ENCODE data around the gene TSPAN17.

The TSPAN17 gene

GRCh38 chr5:176687881-176688280, 40.6 kb downstream of the TSPAN17 start:
- Histone ChIP-seq H4K8ac (ENCODE audit: low read depth, low read length) (no peak overlapping the region), H3K9me3 (ENCODE audit: insufficient read depth, low read depth, low read length) (peaks cover 3% of the 10 kb centered on the region), H2AK5ac (ENCODE audit: low read length) (no peak overlapping the region), H3K4ac (ENCODE audit: low read depth, low read length) (no peak overlapping the region), H3K79me2 (ENCODE audit: control insufficient read depth, insufficient read depth, low read length, poor library complexity) (no peaks in the 10 kb centered on the region), H3K4me3 (ENCODE audit: low read depth, low read length) (no peak overlapping the region), H3K36me3 (ENCODE audit: control insufficient read depth in 1 of 2, insufficient read depth in 2 of 2, low read length in 2 of 2) (no peaks in the 10 kb centered on the region), H3K9ac (ENCODE audit: low read length) (no peak overlapping the region), H2BK12ac (ENCODE audit: low read length) (no peak overlapping the region), H3K18ac (ENCODE audit: low read length) (no peak overlapping the region), H3K27me3 (ENCODE audit: insufficient read depth, low read length) (no peaks in the 10 kb centered on the region), H4K91ac (ENCODE audit: low read depth, low read length) (no peak overlapping the region), H3K23ac (ENCODE audit: low read length) (no peak overlapping the region), H3K14ac (ENCODE audit: low read length) (no peak overlapping the region), H2BK5ac (ENCODE audit: low read depth, low read length, poor library complexity) (no peak overlapping the region), H2BK120ac (ENCODE audit: insufficient read depth, low read length, poor library complexity) (no peak overlapping the region), H3K4me1 (ENCODE audit: control insufficient read depth in 1 of 2, insufficient read depth in 2 of 2, low read length in 2 of 2) (no peaks in the 10 kb centered on the region), H4K12ac (ENCODE audit: low read depth, low read length) (no peak overlapping the region), H3K4me2 (ENCODE audit: low read length) (no peak overlapping the region), H3K79me1 (ENCODE audit: low read length) (no peaks in the 10 kb centered on the region), H3K27ac (ENCODE audit: low read depth, low read length) (no peak overlapping the region), H2AFZ (ENCODE audit: insufficient read depth, low read length, poor library complexity) (no peak overlapping the region)
- no CpG with 5 or more reads among the region's 5 CpGs for WGBS (ENCODE audit: extremely low coverage, insufficient coverage, insufficient read length)
- no peak for DNase-seq

DNA sequence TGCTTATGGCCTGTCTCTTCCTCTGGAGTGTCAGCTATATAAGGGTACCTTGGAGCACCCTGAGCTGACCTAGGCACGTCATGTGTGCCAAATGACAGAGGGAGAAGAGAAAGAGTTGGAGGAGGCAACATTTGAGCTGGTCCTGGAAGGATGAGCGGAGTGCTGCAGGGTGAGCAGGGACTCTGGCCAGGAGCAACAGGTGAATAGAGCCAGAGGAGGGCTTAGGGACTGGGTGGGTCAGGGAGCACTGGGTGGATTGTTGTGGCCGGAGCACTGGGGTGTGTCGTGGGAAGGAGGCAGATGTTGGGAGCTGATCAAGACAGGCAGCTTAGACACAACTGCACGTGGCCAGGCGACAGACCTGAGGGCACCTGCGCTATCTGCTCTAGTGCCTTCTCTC, 43.6 kb downstream of the TSPAN17 start:
- Histone ChIP-seq H3K79me2 (ENCODE audit: control insufficient read depth, insufficient read depth, low read length, poor library complexity) (no peaks in the 10 kb centered on the region), H3K23ac (ENCODE audit: low read length) (no peak overlapping the region), H2BK120ac (ENCODE audit: insufficient read depth, low read length, poor library complexity) (no peak overlapping the region), H3K4ac (ENCODE audit: low read depth, low read length) (no peak overlapping the region), H4K91ac (ENCODE audit: low read depth, low read length) (no peak overlapping the region), H3K9me3 (ENCODE audit: insufficient read depth, low read depth, low read length) (peaks cover 3% of the 10 kb centered on the region), H2AFZ (ENCODE audit: insufficient read depth, low read length, poor library complexity) (no peak overlapping the region), H3K4me1 (ENCODE audit: control insufficient read depth in 1 of 2, insufficient read depth in 2 of 2, low read length in 2 of 2) (no peaks in the 10 kb centered on the region), H2AK5ac (ENCODE audit: low read length) (no peak overlapping the region), H4K12ac (ENCODE audit: low read depth, low read length) (no peak overlapping the region), H3K9ac (ENCODE audit: low read length) (no peak overlapping the region), H3K14ac (ENCODE audit: low read length) (no peak overlapping the region), H3K18ac (ENCODE audit: low read length) (no peak overlapping the region), H3K4me2 (ENCODE audit: low read length) (no peak overlapping the region), H3K4me3 (ENCODE audit: low read depth, low read length) (no peak overlapping the region), H3K27me3 (ENCODE audit: insufficient read depth, low read length) (no peaks in the 10 kb centered on the region), H4K8ac (ENCODE audit: low read depth, low read length) (no peak overlapping the region), H3K36me3 (ENCODE audit: control insufficient read depth in 1 of 2, insufficient read depth in 2 of 2, low read length in 2 of 2) (no peaks in the 10 kb centered on the region), H3K79me1 (ENCODE audit: low read length) (no peaks in the 10 kb centered on the region), H2BK5ac (ENCODE audit: low read depth, low read length, poor library complexity) (no peak overlapping the region), H3K27ac (ENCODE audit: low read depth, low read length) (no peak overlapping the region), H2BK12ac (ENCODE audit: low read length) (no peak overlapping the region)
- DNase-seq = no peak
- no CpG with 5 or more reads among the region's 7 CpGs for WGBS (ENCODE audit: extremely low coverage, insufficient coverage, insufficient read length)

DNA sequence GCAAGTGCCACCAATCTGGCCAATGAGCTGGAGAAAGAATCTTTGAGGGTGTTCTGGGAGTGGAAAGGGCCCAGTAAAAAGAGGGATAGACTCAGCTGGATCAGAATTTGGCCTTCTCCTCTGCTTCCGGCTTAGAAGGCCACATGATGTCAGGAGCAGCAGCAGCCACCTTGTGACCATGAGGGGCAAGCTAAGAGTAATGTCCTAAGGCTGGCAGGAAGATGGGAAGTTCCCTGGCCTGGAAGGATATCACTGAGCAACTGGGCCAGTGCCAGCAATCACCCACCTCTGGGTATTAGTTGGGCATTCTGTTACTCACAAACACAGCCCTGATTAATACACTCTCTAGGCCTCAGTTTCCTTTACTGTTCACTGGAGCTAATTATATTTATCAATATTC, 44.2 kb downstream of the TSPAN17 start:
- DNase-seq = no peak
- WGBS (ENCODE audit: extremely low coverage, insufficient coverage, insufficient read length) = no CpG with 5 or more reads among the region's 1 CpG

DNA sequence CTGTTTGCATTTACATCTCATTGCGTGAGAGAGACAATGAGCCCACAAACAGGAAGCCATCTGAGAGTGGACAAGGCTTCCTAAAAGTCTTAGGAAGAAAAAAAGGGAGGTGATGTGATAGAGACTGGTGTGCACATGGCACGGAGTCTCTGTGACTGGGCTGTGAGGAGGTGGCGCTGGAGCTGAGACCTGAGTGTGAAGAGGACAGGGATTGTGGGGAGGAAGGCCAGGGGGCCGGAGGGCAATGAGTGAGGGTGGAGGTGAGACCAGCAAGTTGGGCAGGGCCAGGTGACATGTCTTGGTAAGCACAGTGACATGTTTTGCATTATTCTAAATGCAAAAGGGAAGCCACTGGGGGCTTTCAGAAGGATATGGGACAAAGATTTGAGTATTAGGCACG, 45.0 kb downstream of the TSPAN17 start:
- no peak overlapping the region for H3K14ac ChIP-seq (ENCODE audit: low read length)
- no peak overlapping the region for H2BK5ac ChIP-seq (ENCODE audit: low read depth, low read length, poor library complexity)
- no peak overlapping the region for H3K23ac ChIP-seq (ENCODE audit: low read length)
- peaks cover 3% of the 10 kb centered on the region for H3K9me3 ChIP-seq (ENCODE audit: insufficient read depth, low read depth, low read length)
- no peak overlapping the region for H4K91ac ChIP-seq (ENCODE audit: low read depth, low read length)
- no peak overlapping the region for H3K18ac ChIP-seq (ENCODE audit: low read length)
- H3K9ac ChIP-seq (ENCODE audit: low read length) = no peak overlapping the region
- H2BK120ac ChIP-seq (ENCODE audit: insufficient read depth, low read length, poor library complexity) = no peak overlapping the region
- no peak overlapping the region for H4K12ac ChIP-seq (ENCODE audit: low read depth, low read length)
- no peaks in the 10 kb centered on the region for H3K27me3 ChIP-seq (ENCODE audit: insufficient read depth, low read length)
- H3K36me3 ChIP-seq (ENCODE audit: control insufficient read depth in 1 of 2, insufficient read depth in 2 of 2, low read length in 2 of 2) = no peaks in the 10 kb centered on the region
- H2BK12ac ChIP-seq (ENCODE audit: low read length) = no peak overlapping the region
- H2AFZ ChIP-seq (ENCODE audit: insufficient read depth, low read length, poor library complexity) = no peak overlapping the region
- H3K4me2 ChIP-seq (ENCODE audit: low read length) = no peak overlapping the region
- no peak for DNase-seq
- no peak overlapping the region for H3K4ac ChIP-seq (ENCODE audit: low read depth, low read length)
- H3K4me1 ChIP-seq (ENCODE audit: control insufficient read depth in 1 of 2, insufficient read depth in 2 of 2, low read length in 2 of 2) = no peaks in the 10 kb centered on the region
- H2AK5ac ChIP-seq (ENCODE audit: low read length) = no peak overlapping the region
- no peaks in the 10 kb centered on the region for H3K79me2 ChIP-seq (ENCODE audit: control insufficient read depth, insufficient read depth, low read length, poor library complexity)
- no peak overlapping the region for H3K27ac ChIP-seq (ENCODE audit: low read depth, low read length)
- no peak overlapping the region for H3K4me3 ChIP-seq (ENCODE audit: low read depth, low read length)
- no peaks in the 10 kb centered on the region for H3K79me1 ChIP-seq (ENCODE audit: low read length)
- no CpG with 5 or more reads among the region's 5 CpGs for WGBS (ENCODE audit: extremely low coverage, insufficient coverage, insufficient read length)
- H4K8ac ChIP-seq (ENCODE audit: low read depth, low read length) = no peak overlapping the region

More for the DNA sequence above, 44.2 kb downstream of the TSPAN17 start:
- no peaks in the 10 kb centered on the region for H3K27me3 ChIP-seq (ENCODE audit: insufficient read depth, low read length)
- no peak overlapping the region for H4K12ac ChIP-seq (ENCODE audit: low read depth, low read length)
- no peaks in the 10 kb centered on the region for H3K4me1 ChIP-seq (ENCODE audit: control insufficient read depth in 1 of 2, insufficient read depth in 2 of 2, low read length in 2 of 2)
- peaks cover 3% of the 10 kb centered on the region for H3K9me3 ChIP-seq (ENCODE audit: insufficient read depth, low read depth, low read length)
- H3K23ac ChIP-seq (ENCODE audit: low read length) = no peak overlapping the region
- no peak overlapping the region for H3K4me3 ChIP-seq (ENCODE audit: low read depth, low read length)
- no peak overlapping the region for H4K8ac ChIP-seq (ENCODE audit: low read depth, low read length)
- no peak overlapping the region for H4K91ac ChIP-seq (ENCODE audit: low read depth, low read length)
- H2AK5ac ChIP-seq (ENCODE audit: low read length) = no peak overlapping the region
- H3K18ac ChIP-seq (ENCODE audit: low read length) = no peak overlapping the region
- no peak overlapping the region for H3K14ac ChIP-seq (ENCODE audit: low read length)
- no peak overlapping the region for H2BK12ac ChIP-seq (ENCODE audit: low read length)
- no peak overlapping the region for H3K4me2 ChIP-seq (ENCODE audit: low read length)
- no peaks in the 10 kb centered on the region for H3K79me2 ChIP-seq (ENCODE audit: control insufficient read depth, insufficient read depth, low read length, poor library complexity)
- no peak overlapping the region for H2BK120ac ChIP-seq (ENCODE audit: insufficient read depth, low read length, poor library complexity)
- no peak overlapping the region for H3K27ac ChIP-seq (ENCODE audit: low read depth, low read length)
- no peak overlapping the region for H2AFZ ChIP-seq (ENCODE audit: insufficient read depth, low read length, poor library complexity)
- H3K4ac ChIP-seq (ENCODE audit: low read depth, low read length) = no peak overlapping the region
- no peak overlapping the region for H2BK5ac ChIP-seq (ENCODE audit: low read depth, low read length, poor library complexity)
- no peaks in the 10 kb centered on the region for H3K79me1 ChIP-seq (ENCODE audit: low read length)
- no peak overlapping the region for H3K9ac ChIP-seq (ENCODE audit: low read length)
- H3K36me3 ChIP-seq (ENCODE audit: control insufficient read depth in 1 of 2, insufficient read depth in 2 of 2, low read length in 2 of 2) = no peaks in the 10 kb centered on the region

Measured in trophoblast cell (in vitro differentiated cells and primary cell).